Colon (tissue), 2 donors: ENCODE data around the gene RASL12.
"Not testable (repeated sequence)": the region's sequence is repeated elsewhere in the genome, so short reads cannot be mapped to it uniquely, and the experiment has no call there.

Experiments
- FAIRE-seq: peaks from 2 replicates; lab custom pipeline; 2012; peaks lifted over from hg19 to GRCh38; lab: Jason Lieb, UNC
- donor health status: control.
- donor health status: control.

The RASL12 gene

DNA sequence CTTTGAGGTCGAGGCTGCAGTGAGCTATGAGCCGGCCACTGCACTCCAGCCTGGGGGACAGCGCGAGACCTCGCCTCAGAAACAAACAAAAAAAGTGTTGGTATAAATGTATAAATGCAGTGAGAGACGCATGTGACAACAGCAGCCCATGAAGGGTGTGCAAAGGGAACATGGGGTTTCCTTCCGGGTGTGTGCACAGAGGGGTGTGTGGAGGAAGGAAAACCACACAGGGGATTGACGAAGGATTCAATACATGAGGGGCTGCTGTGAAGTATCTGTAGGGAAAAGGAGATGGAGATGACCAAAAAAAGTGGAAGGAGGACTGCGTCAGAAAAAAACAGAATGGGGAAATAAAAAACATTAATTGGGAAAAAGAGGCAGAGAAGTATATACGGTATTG lies 39.5 kb downstream of the RASL12 start:
- no peak for FAIRE-seq

DNA sequence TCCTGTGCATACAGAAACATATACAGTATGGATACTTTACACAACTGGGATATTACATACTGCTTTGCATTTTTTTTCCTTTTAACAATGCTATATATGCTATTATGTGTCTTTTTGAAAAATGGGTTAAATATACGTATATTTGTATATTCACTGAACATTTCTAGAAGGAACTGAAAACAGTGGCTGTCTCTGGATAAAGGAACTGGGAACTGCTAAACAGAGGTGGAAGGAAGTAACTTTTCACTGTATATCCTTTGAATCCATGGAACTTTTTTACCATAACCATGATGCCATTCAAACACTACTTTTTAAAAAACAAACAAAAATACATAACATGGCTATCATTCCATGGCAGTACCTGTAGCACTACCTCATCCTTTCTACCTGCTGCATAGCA lies 40.2 kb downstream of the RASL12 start:
- no peak for FAIRE-seq

DNA sequence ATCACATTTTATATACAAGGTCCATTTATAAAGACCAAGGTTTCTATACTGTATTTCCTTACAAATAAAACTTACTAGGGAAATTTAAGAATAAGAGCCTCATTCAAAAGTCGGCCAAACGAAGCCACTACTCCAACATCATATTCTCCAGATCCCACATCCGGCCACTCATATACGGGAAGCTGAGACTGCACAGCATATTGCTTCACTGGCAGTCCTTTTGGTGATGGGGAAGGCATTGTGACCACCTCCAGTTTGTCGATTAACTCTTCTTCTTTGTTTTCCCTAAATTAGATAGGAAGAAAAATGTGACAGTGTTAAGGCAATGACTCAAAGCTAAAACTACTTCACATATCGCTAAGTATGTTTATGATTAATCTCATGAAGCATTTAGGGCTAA lies 41.0 kb downstream of the RASL12 start:
- no peak for FAIRE-seq

DNA sequence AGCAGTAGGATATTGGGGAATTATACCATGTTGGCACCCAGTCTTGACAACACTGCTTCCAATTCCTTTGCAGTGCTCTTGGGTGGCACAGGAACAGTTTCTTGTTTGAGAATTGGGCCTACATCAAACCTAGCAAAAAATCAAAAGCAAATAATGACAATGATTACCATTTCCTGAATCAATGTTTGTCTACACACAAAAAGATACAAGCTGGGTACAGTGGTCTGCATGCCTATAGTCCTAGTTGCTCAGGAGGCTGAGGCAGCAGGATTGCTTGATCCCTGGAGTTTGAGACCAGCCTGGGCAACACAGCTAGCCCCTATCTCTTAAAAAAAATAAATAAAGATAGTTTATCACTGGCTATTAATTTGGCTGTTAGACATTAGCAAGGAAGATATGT lies 46.3 kb downstream of the RASL12 start:
- no peak for FAIRE-seq

DNA sequence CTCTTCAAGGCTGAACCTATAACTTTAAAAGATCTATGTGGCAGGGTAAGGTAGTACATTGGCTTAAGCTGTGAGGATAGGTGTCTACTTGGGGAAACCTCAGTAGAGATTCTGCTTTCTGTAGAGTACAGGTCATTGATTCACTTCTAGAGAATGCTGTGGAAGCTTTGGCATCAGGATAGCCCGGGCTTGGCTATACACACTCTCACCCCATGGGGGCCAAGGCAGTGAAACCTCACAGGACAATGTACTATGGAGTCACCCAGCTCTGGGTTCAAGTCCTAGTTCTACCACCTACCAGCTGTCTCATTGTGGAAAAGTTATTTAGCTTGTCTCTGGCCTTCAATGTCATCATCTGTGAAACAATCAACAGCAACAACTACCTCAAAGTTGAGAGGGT lies 47.4 kb downstream of the RASL12 start:
- no peak for FAIRE-seq

DNA sequence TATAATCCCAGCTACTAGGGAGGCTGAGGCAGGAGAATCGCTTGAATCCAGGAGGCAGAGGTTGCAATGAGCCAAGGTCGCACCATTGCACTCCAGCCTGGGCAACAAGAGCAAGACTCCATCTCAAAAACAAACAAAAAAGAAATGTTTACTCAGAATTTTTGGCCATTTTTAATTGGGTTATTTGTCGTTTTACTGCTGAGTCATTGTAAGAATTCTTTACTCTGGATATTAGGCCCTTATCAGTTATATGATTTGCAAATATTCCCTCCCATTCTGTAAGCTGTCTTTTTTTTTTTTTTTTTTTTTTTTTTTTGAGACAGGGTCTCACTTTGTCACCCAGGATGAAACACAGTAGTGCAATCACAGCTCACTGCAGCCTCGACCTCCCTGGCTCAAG lies 56.6 kb downstream of the RASL12 start:
- FAIRE-seq = not testable (repeated sequence)

DNA sequence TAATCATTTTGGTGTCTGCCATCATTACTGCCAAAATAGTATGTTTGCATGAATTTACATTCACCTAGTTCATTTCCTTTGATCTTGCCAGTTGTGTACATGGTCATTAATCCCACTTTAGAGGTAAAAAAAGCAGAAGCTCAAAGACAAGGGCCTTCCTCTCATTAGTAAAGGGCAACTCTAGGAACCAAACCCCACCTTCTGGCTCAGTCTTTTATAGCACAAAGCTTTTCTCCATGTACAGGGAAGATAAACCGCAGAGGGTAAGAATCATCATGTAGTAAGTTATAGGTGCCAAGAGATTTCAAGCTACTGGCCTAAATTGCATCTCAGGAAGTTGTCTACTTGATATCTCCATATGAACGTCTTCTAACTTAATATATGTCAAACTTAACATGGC lies 58.8 kb downstream of the RASL12 start:
- no peak for FAIRE-seq

DNA sequence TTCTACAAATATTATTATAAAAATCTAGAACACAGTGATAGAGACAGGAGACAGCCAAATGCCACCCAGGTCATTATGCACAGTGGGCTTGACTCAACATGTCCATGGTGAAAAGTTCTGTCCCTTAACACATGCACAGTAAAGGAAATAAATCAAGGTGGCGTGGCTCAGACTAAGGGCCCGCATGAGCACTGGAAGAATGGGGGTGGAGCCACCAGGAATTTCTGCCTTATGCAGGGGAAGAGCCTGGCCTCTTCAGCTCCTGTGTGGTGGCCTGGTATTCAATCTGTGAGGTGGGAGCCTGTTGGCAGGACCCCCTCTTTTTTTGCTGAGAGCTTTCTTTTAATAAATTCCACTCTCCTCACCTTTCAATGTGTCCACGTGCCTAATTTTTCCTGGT lies 60.9 kb downstream of the RASL12 start:
- FAIRE-seq = no peak

DNA sequence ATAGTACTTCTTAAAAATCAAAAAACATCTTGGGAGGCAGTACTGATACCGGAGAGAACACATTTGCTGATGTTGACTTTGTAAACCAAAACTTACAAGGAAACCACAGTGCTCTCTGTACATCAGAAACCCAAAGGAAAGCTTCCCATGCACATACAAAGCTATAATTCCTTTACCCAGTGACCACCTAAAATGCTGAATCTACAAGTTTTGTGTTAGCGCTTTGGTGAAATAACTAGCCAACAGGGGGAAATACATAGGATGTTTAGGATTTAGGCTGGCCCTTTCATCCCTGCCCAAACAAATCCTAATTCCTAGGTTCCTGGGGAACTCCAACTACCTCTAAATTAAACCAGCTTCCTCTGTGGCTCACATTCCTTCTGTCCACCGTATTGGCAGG lies 62.8 kb downstream of the RASL12 start:
- no peak for FAIRE-seq
